Measurements from ENCODE around the gene ALKBH1.
"Not testable (repeated sequence)": the region's sequence is repeated elsewhere in the genome, so short reads cannot be mapped to it uniquely, and the experiment has no call there.

ALKBH1 gene

GRCh38 chr14:77657280-77657679, 50.5 kb downstream of the ALKBH1 start:
- Mint-ChIP-seq H3K4me1 (ENCODE audit: low read depth) (peaks cover 4% of the 10 kb centered on the region), H3K36me3 (ENCODE audit: low read depth) (no peaks in the 10 kb centered on the region), H3K9me3 (no peaks in the 10 kb centered on the region), H3K4me3 (no peak overlapping the region), H3K27me3 (ENCODE audit: low read depth) (no peaks in the 10 kb centered on the region), H3K27ac (no peak overlapping the region)
- no peak for DNase-seq (ENCODE audit: low spot score)

- no peaks in the 10 kb centered on the region for H3K36me3 Mint-ChIP-seq (ENCODE audit: low read depth)
- DNase-seq (ENCODE audit: low spot score), result no peak
- H3K4me1 Mint-ChIP-seq (ENCODE audit: low read depth), result peaks cover 7% of the 10 kb centered on the region
- no peaks in the 10 kb centered on the region for H3K27me3 Mint-ChIP-seq (ENCODE audit: low read depth)
- no peak overlapping the region for H3K4me3 Mint-ChIP-seq
- no peak overlapping the region for H3K27ac Mint-ChIP-seq
- no peaks in the 10 kb centered on the region for H3K9me3 Mint-ChIP-seq
Measured at GRCh38 chr14:77654001-77654441, 53.8 kb downstream of the ALKBH1 start.

GRCh38 chr14:77649326-77649725, 58.5 kb downstream of the ALKBH1 start:
- H3K4me3 Mint-ChIP-seq, result no peak overlapping the region
- H3K9me3 Mint-ChIP-seq, result peaks cover 8% of the 10 kb centered on the region
- H3K4me1 Mint-ChIP-seq (ENCODE audit: low read depth), result peaks cover 6% of the 10 kb centered on the region
- H3K27ac Mint-ChIP-seq, result no peak overlapping the region
- H3K27me3 Mint-ChIP-seq (ENCODE audit: low read depth), result peaks cover 2% of the 10 kb centered on the region
- no peaks in the 10 kb centered on the region for H3K36me3 Mint-ChIP-seq (ENCODE audit: low read depth)
- no peak for DNase-seq (ENCODE audit: low spot score)

GRCh38 chr14:77648520-77649200, 59.2 kb downstream of the ALKBH1 start:
- no peak overlapping the region for H3K4me3 Mint-ChIP-seq
- peaks cover 2% of the 10 kb centered on the region for H3K27me3 Mint-ChIP-seq (ENCODE audit: low read depth)
- H3K27ac Mint-ChIP-seq, result no peak overlapping the region

GRCh38 chr14:77647853-77648252, 60.0 kb downstream of the ALKBH1 start:
- H3K36me3 Mint-ChIP-seq (ENCODE audit: low read depth), result no peaks in the 10 kb centered on the region
- H3K4me1 Mint-ChIP-seq (ENCODE audit: low read depth), result peaks cover 3% of the 10 kb centered on the region
- peaks cover 8% of the 10 kb centered on the region for H3K9me3 Mint-ChIP-seq

More at GRCh38 chr14:77648520-77649200, 59.2 kb downstream of the ALKBH1 start:
- no peak for DNase-seq (ENCODE audit: low spot score)
- no peaks in the 10 kb centered on the region for H3K36me3 Mint-ChIP-seq (ENCODE audit: low read depth)
- H3K4me1 Mint-ChIP-seq (ENCODE audit: low read depth), result peaks cover 3% of the 10 kb centered on the region
- peaks cover 8% of the 10 kb centered on the region for H3K9me3 Mint-ChIP-seq

GRCh38 chr14:77646907-77647306, 60.9 kb downstream of the ALKBH1 start:
- Mint-ChIP-seq H3K27ac (no peak overlapping the region), H3K4me1 (ENCODE audit: low read depth) (peaks cover 9% of the 10 kb centered on the region), H3K27me3 (ENCODE audit: low read depth) (peaks cover 2% of the 10 kb centered on the region), H3K4me3 (no peak overlapping the region), H3K9me3 (peaks cover 8% of the 10 kb centered on the region), H3K36me3 (ENCODE audit: low read depth) (no peaks in the 10 kb centered on the region)
- DNase-seq (ENCODE audit: low spot score), result no peak

More at GRCh38 chr14:77647853-77648252, 60.0 kb downstream of the ALKBH1 start:
- H3K27ac Mint-ChIP-seq, result no peak overlapping the region
- peaks cover 2% of the 10 kb centered on the region for H3K27me3 Mint-ChIP-seq (ENCODE audit: low read depth)
- no peak for DNase-seq (ENCODE audit: low spot score)
- no peak overlapping the region for H3K4me3 Mint-ChIP-seq

- peaks cover 14% of the 10 kb centered on the region for H3K4me1 Mint-ChIP-seq (ENCODE audit: low read depth)
- no peak overlapping the region for H3K27ac Mint-ChIP-seq
- DNase-seq (ENCODE audit: low spot score), result no peak
- H3K9me3 Mint-ChIP-seq, result peaks cover 8% of the 10 kb centered on the region
- peaks cover 1% of the 10 kb centered on the region for H3K36me3 Mint-ChIP-seq (ENCODE audit: low read depth)
- H3K4me3 Mint-ChIP-seq, result no peak overlapping the region
- H3K27me3 Mint-ChIP-seq (ENCODE audit: low read depth), result peaks cover 2% of the 10 kb centered on the region
Measured at GRCh38 chr14:77645520-77646230, 62.1 kb downstream of the ALKBH1 start.

- Mint-ChIP-seq H3K36me3 (ENCODE audit: low read depth) (peaks cover 1% of the 10 kb centered on the region), H3K4me1 (ENCODE audit: low read depth) (peaks cover 14% of the 10 kb centered on the region), H3K27me3 (ENCODE audit: low read depth) (peaks cover 2% of the 10 kb centered on the region), H3K9me3 (peaks cover 12% of the 10 kb centered on the region), H3K4me3 (peak overlapping the region; percentile 82), H3K27ac (peak overlapping the region; percentile 89)
- no peak for DNase-seq (ENCODE audit: low spot score)
Measured at GRCh38 chr14:77642407-77642806, 65.4 kb downstream of the ALKBH1 start.

- Mint-ChIP-seq H3K9me3 (peaks cover 10% of the 10 kb centered on the region), H3K4me3 (peak overlapping the region; percentile 82), H3K27me3 (ENCODE audit: low read depth) (no peaks in the 10 kb centered on the region), H3K4me1 (ENCODE audit: low read depth) (peaks cover 14% of the 10 kb centered on the region), H3K36me3 (ENCODE audit: low read depth) (peaks cover 1% of the 10 kb centered on the region), H3K27ac (peak overlapping the region; percentile 89)
- peak; percentile 59 for DNase-seq (ENCODE audit: low spot score)
Measured at GRCh38 chr14:77641534-77642341, 66.1 kb downstream of the ALKBH1 start.

- peaks cover 14% of the 10 kb centered on the region for H3K4me1 Mint-ChIP-seq (ENCODE audit: low read depth)
- H3K27ac Mint-ChIP-seq, result peak overlapping the region; percentile 89
- peak overlapping the region; percentile 82 for H3K4me3 Mint-ChIP-seq
- peaks cover 1% of the 10 kb centered on the region for H3K36me3 Mint-ChIP-seq (ENCODE audit: low read depth)
- H3K27me3 Mint-ChIP-seq (ENCODE audit: low read depth), result no peaks in the 10 kb centered on the region
- H3K9me3 Mint-ChIP-seq, result peaks cover 7% of the 10 kb centered on the region
- DNase-seq (ENCODE audit: low spot score), result no peak
Measured at GRCh38 chr14:77640756-77641533, 66.9 kb downstream of the ALKBH1 start.

- no peak for DNase-seq (ENCODE audit: low spot score)
- Mint-ChIP-seq H3K27me3 (ENCODE audit: low read depth) (no peaks in the 10 kb centered on the region), H3K36me3 (ENCODE audit: low read depth) (peaks cover 1% of the 10 kb centered on the region), H3K4me1 (ENCODE audit: low read depth) (peaks cover 14% of the 10 kb centered on the region), H3K9me3 (peaks cover 18% of the 10 kb centered on the region), H3K4me3 (no peak overlapping the region), H3K27ac (no peak overlapping the region)
Measured at GRCh38 chr14:77638771-77639171, 69.1 kb downstream of the ALKBH1 start.

GRCh38 chr14:77635869-77636268, 72.0 kb downstream of the ALKBH1 start:
- H3K27ac Mint-ChIP-seq; H3K4me3 Mint-ChIP-seq; DNase-seq (ENCODE audit: low spot score); H3K4me1 Mint-ChIP-seq (ENCODE audit: low read depth); H3K36me3 Mint-ChIP-seq (ENCODE audit: low read depth); H3K27me3 Mint-ChIP-seq (ENCODE audit: low read depth): not testable (repeated sequence)
- H3K9me3 Mint-ChIP-seq, result peaks cover 28% of the 10 kb centered on the region

GRCh38 chr14:77635466-77635865, 72.4 kb downstream of the ALKBH1 start:
- not testable (repeated sequence) for H3K36me3 Mint-ChIP-seq (ENCODE audit: low read depth); H3K4me1 Mint-ChIP-seq (ENCODE audit: low read depth); H3K27ac Mint-ChIP-seq; H3K27me3 Mint-ChIP-seq (ENCODE audit: low read depth); DNase-seq (ENCODE audit: low spot score); H3K4me3 Mint-ChIP-seq
- peaks cover 28% of the 10 kb centered on the region for H3K9me3 Mint-ChIP-seq
